NCI-H69 (cell line): ENCODE data around the gene SPEN.
"Not testable (repeated sequence)": the region's sequence is repeated elsewhere in the genome, so short reads cannot be mapped to it uniquely, and the experiment has no call there.

Experiments used
- DNase-seq: peaks from one replicate; lab custom pipeline; 2025; lab: John Stamatoyannopoulos, UW

The SPEN gene

GRCh38 chr1:15961492-15961891, 114.0 kb downstream of the SPEN start:
- DNase-seq = no peak

- no peak for DNase-seq
Observed at GRCh38 chr1:15962176-15962575, 114.7 kb downstream of the SPEN start.

GRCh38 chr1:15962671-15963362, 115.3 kb downstream of the SPEN start:
- DNase-seq = no peak

GRCh38 chr1:15963363-15963967, 116.0 kb downstream of the SPEN start:
- DNase-seq = no peak

- no peak for DNase-seq
Observed at GRCh38 chr1:15963968-15964648, 116.6 kb downstream of the SPEN start.

GRCh38 chr1:15965228-15965767, 117.8 kb downstream of the SPEN start:
- no peak for DNase-seq

- no peak for DNase-seq
Observed at GRCh38 chr1:15966081-15966955, 118.8 kb downstream of the SPEN start.

- no peak for DNase-seq
Observed at GRCh38 chr1:15966956-15967344, 119.4 kb downstream of the SPEN start.

- no peak for DNase-seq
Observed at GRCh38 chr1:15968172-15968571, 120.7 kb downstream of the SPEN start.

GRCh38 chr1:15969321-15969880, 121.9 kb downstream of the SPEN start:
- DNase-seq = no peak

- DNase-seq = no peak
Observed at GRCh38 chr1:15970911-15971310, 123.4 kb downstream of the SPEN start.

GRCh38 chr1:15972409-15972808, 124.9 kb downstream of the SPEN start:
- DNase-seq = no peak

GRCh38 chr1:15973772-15974171, 126.3 kb downstream of the SPEN start:
- DNase-seq = no peak

- no peak for DNase-seq
Observed at GRCh38 chr1:15974855-15975254, 127.3 kb downstream of the SPEN start.

GRCh38 chr1:15975358-15975804, 127.9 kb downstream of the SPEN start:
- peak; percentile 52 for DNase-seq

- peak; percentile 91 for DNase-seq
Observed at GRCh38 chr1:15975805-15976680, 128.5 kb downstream of the SPEN start, which contains the start of gene ZBTB17. Gene ZBTB17 (minus strand): TSS chr1:15976101. CDS start chr1:15948495, 27,606 bp downstream.

- DNase-seq = not testable (repeated sequence)
Observed at GRCh38 chr1:15977947-15978346, 130.4 kb downstream of the SPEN start.

GRCh38 chr1:15981679-15982078, 134.2 kb downstream of the SPEN start:
- DNase-seq = no peak

GRCh38 chr1:15983275-15983674, 135.8 kb downstream of the SPEN start:
- no peak for DNase-seq

- no peak for DNase-seq
Observed at GRCh38 chr1:15985611-15986297, 138.2 kb downstream of the SPEN start.
